SK-N-MC (cell line): ENCODE data around the gene TNRC6A.

ENCODE experiments used
- EZH2 ChIP-seq: fragments of 200-600 bp; sonication (generic); IDR thresholded peaks from one replicate; pipeline ENCODE4 v1.6.1; 2017; ENCODE audit warnings: antibody characterized with exemption
- POLR2AphosphoS5 ChIP-seq: IDR thresholded peaks from 2 replicates; pipeline ENCODE4 v1.6.1; 2012; ENCODE audit warnings: mild to moderate bottlenecking, low read depth, low read length, borderline replicate concordance

- no peak for TF ChIP-seq POLR2AphosphoS5
- no peak for TF ChIP-seq EZH2
Observed at GRCh38 chr16:24863582-24864437, 134.4 kb downstream of the TNRC6A start.
